Ureter (tissue), 1 donor: ENCODE data around the gene OPN3. TPM values are rescaled to one million over a fixed set of nuclear protein-coding genes. Genes with fewer than 3 reads are reported as not detected.

Source experiments
- DNase-seq: peaks from one replicate; pipeline ENCODE4 v3.0.0-alpha.2; 2020; ENCODE audit warnings: low spot score
- total RNA-seq: library from RNA; stranded (reverse); gene quantifications from one replicate; pipeline ENCODE4 v1.2.4, GENCODE V29; 2023
- donor health status: DM: yes; HTN: yes; CAD: no.

OPN3 gene
- total RNA-seq, 1 donor from 2014 or later: 6.5 TPM

- DNase-seq: no peak
Measured at GRCh38 chr1:241617426-241617825, 22.7 kb downstream of the OPN3 start.

GRCh38 chr1:241615043-241615974, 24.9 kb downstream of the OPN3 start:
- DNase-seq: no peak

- no peak for DNase-seq
Measured at GRCh38 chr1:241614572-241614971, 25.6 kb downstream of the OPN3 start.

- DNase-seq: no peak
Measured at GRCh38 chr1:241614144-241614543, 26.0 kb downstream of the OPN3 start.

GRCh38 chr1:241612533-241613477, 27.4 kb downstream of the OPN3 start:
- DNase-seq: no peak

GRCh38 chr1:241611736-241612135, 28.4 kb downstream of the OPN3 start:
- DNase-seq: no peak

GRCh38 chr1:241611063-241611462, 29.1 kb downstream of the OPN3 start:
- no peak for DNase-seq

- DNase-seq: no peak
Measured at GRCh38 chr1:241610056-241610815, 29.9 kb downstream of the OPN3 start.

GRCh38 chr1:241608379-241609033, 31.7 kb downstream of the OPN3 start:
- no peak for DNase-seq

GRCh38 chr1:241607497-241607896, 32.7 kb downstream of the OPN3 start:
- DNase-seq: no peak

GRCh38 chr1:241606544-241606943, 33.6 kb downstream of the OPN3 start:
- no peak for DNase-seq

- DNase-seq: no peak
Measured at GRCh38 chr1:241605146-241605805, 34.9 kb downstream of the OPN3 start.

GRCh38 chr1:241603731-241604245, 36.4 kb downstream of the OPN3 start:
- DNase-seq: no peak

- no peak for DNase-seq
Measured at GRCh38 chr1:241600496-241600901, 39.7 kb downstream of the OPN3 start.

- no peak for DNase-seq
Measured at GRCh38 chr1:241598249-241598648, 41.9 kb downstream of the OPN3 start.

GRCh38 chr1:241596633-241597032, 43.5 kb downstream of the OPN3 start:
- no peak for DNase-seq

- no peak for DNase-seq
Measured at GRCh38 chr1:241593186-241593585, 47.0 kb downstream of the OPN3 start.

GRCh38 chr1:241592273-241592958, 47.8 kb downstream of the OPN3 start:
- no peak for DNase-seq

- DNase-seq: no peak
Measured at GRCh38 chr1:241591736-241592135, 48.4 kb downstream of the OPN3 start.

GRCh38 chr1:241591317-241591716, 48.9 kb downstream of the OPN3 start:
- no peak for DNase-seq
